MM.1S (cell line): ENCODE measurements around the gene MAPK11.

ENCODE experiments used
- DNase-seq: peaks from one replicate; pipeline ENCODE4 v3.0.0-alpha.2; 2015
- H2AFZ ChIP-seq: fragments of 300-600 bp; sonication (generic); 2 replicates; pipeline ENCODE4 v1.6.0; 2016; ENCODE audit warnings: antibody characterized with exemption, low read length
- H3F3A ChIP-seq: fragments of 300-600 bp; sonication (generic); 2 replicates; pipeline ENCODE4 v1.6.1; 2016; ENCODE audit warnings: mild to moderate bottlenecking, antibody characterized with exemption, low read length, moderate library complexity, mixed read lengths; ENCODE audit not compliant: insufficient read depth
- H3K27ac ChIP-seq: fragments of 300-600 bp; sonication (generic); 2 replicates; pipeline ENCODE4 v1.5.1; 2016; ENCODE audit warnings: mild to moderate bottlenecking, low read length
- H3K27me3 ChIP-seq: fragments of 300-600 bp; sonication (generic); replicated peaks from 2 replicates; pipeline ENCODE4 v1.6.0; 2016; ENCODE audit warnings: low read length; ENCODE audit not compliant: insufficient read depth
- H3K36me3 ChIP-seq: fragments of 300-600 bp; sonication (generic); replicated peaks from 2 replicates; pipeline ENCODE4 v1.6.1; 2016; ENCODE audit warnings: mild to moderate bottlenecking, low read length, mixed read lengths; ENCODE audit not compliant: insufficient read depth
- H3K4me1 ChIP-seq: fragments of 300-600 bp; sonication (generic); 2 replicates; pipeline ENCODE4 v1.6.1; 2016; ENCODE audit warnings: low read length, mixed read lengths
- H3K4me2 ChIP-seq: fragments of 300-600 bp; sonication (generic); 2 replicates; pipeline ENCODE4 v1.6.0; 2016; ENCODE audit warnings: low read depth, low read length
- H3K4me3 ChIP-seq: fragments of 300-600 bp; sonication (generic); 2 replicates; pipeline ENCODE4 v1.5.1; 2016; ENCODE audit warnings: low read length, mixed read lengths
- H3K79me2 ChIP-seq: fragments of 300-600 bp; sonication (generic); 2 replicates; pipeline ENCODE4 v1.6.1; 2016; ENCODE audit warnings: mixed run types, low read length, mixed read lengths
- H3K9ac ChIP-seq: fragments of 300-600 bp; sonication (generic); 2 replicates; pipeline ENCODE4 v1.6.1; 2016; ENCODE audit warnings: low read length, mixed read lengths
- H3K9me2 ChIP-seq: fragments of 300-600 bp; sonication (generic); replicated peaks from 2 replicates; pipeline ENCODE4 v1.6.1; 2016; ENCODE audit warnings: mild to moderate bottlenecking, low read length, mixed read lengths; ENCODE audit not compliant: insufficient read depth
- H3K9me3 ChIP-seq: fragments of 300-600 bp; sonication (generic); replicated peaks from 2 replicates; pipeline ENCODE4 v1.6.1; 2016; ENCODE audit warnings: mild to moderate bottlenecking, low read length, mixed read lengths; ENCODE audit not compliant: insufficient read depth
- H4K20me1 ChIP-seq: fragments of 300-600 bp; sonication (generic); 2 replicates; pipeline ENCODE4 v1.6.1; 2016; ENCODE audit warnings: mild to moderate bottlenecking, low read length, moderate library complexity, mixed read lengths; ENCODE audit not compliant: insufficient read depth
- EZH2 ChIP-seq: fragments of 300-600 bp; sonication (generic); optimal IDR thresholded peaks from 2 replicates; pipeline ENCODE3; 2017; ENCODE audit warnings: low read depth, mild to moderate bottlenecking, antibody characterized with exemption, low read length, mixed read lengths
- EZH2phosphoT487 ChIP-seq: fragments of 300-600 bp; sonication (generic); IDR thresholded peaks from 2 replicates; pipeline ENCODE4 v1.6.1; 2018; ENCODE audit warnings: antibody characterized with exemption, low read length
- TF ChIP-seq, protein P1 (sequence below): fragments of 300-600 bp; sonication (generic); IDR thresholded peaks from 2 replicates; pipeline ENCODE4 v1.5.1; 2016; ENCODE audit warnings: antibody characterized with exemption, low read length, mixed read lengths

MAPK11 gene

GRCh38 chr22:50262973-50263617 is 7.1 kb downstream of the MAPK11 start:
- Histone ChIP-seq H3K4me1 (peaks cover 8% of the 10 kb centered on the region), H3K27ac (no peak overlapping the region), H3K27me3 (no peaks in the 10 kb centered on the region), H3K4me3 (no peak overlapping the region), H4K20me1 (no peaks in the 10 kb centered on the region), H3F3A (no peaks in the 10 kb centered on the region), H3K9me3 (no peaks in the 10 kb centered on the region), H3K4me2 (no peak overlapping the region), H3K79me2 (peaks cover 16% of the 10 kb centered on the region), H3K9ac (no peak overlapping the region), H3K36me3 (no peaks in the 10 kb centered on the region), H2AFZ (no peak overlapping the region), H3K9me2 (no peaks in the 10 kb centered on the region)
- TF ChIP-seq EZH2: no peak
- TF ChIP-seq EZH2phosphoT487: no peak
- TF ChIP-seq, protein P1, sequence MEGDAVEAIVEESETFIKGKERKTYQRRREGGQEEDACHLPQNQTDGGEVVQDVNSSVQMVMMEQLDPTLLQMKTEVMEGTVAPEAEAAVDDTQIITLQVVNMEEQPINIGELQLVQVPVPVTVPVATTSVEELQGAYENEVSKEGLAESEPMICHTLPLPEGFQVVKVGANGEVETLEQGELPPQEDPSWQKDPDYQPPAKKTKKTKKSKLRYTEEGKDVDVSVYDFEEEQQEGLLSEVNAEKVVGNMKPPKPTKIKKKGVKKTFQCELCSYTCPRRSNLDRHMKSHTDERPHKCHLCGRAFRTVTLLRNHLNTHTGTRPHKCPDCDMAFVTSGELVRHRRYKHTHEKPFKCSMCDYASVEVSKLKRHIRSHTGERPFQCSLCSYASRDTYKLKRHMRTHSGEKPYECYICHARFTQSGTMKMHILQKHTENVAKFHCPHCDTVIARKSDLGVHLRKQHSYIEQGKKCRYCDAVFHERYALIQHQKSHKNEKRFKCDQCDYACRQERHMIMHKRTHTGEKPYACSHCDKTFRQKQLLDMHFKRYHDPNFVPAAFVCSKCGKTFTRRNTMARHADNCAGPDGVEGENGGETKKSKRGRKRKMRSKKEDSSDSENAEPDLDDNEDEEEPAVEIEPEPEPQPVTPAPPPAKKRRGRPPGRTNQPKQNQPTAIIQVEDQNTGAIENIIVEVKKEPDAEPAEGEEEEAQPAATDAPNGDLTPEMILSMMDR: no peak
- no peak for DNase-seq

- H3K36me3 ChIP-seq: no peaks in the 10 kb centered on the region
- H3K9ac ChIP-seq: no peak overlapping the region
- H4K20me1 ChIP-seq: no peaks in the 10 kb centered on the region
- TF ChIP-seq, protein P1: no peak
- TF ChIP-seq EZH2 (no peak), EZH2phosphoT487 (no peak)
- H3F3A ChIP-seq: no peaks in the 10 kb centered on the region
- peak overlapping the region; percentile 39; the same call in 1 of the 2 replicates for H3K4me2 ChIP-seq
- H3K27me3 ChIP-seq: no peaks in the 10 kb centered on the region
- peaks cover 16% of the 10 kb centered on the region for H3K79me2 ChIP-seq
- no peak overlapping the region for H3K27ac ChIP-seq
- no peaks in the 10 kb centered on the region for H3K9me2 ChIP-seq
- H3K4me3 ChIP-seq: no peak overlapping the region
- no peak for DNase-seq
- H3K4me1 ChIP-seq: peaks cover 8% of the 10 kb centered on the region
- no peaks in the 10 kb centered on the region for H3K9me3 ChIP-seq
- H2AFZ ChIP-seq: no peak overlapping the region
These were observed 7.7 kb downstream of the MAPK11 start for GRCh38 chr22:50262460-50262911.

GRCh38 chr22:50261615-50262459 is 8.3 kb downstream of the MAPK11 start, which contains the start of gene MAPK12:
TSS of gene MAPK12 (minus strand) at chr22:50261683. CDS start at chr22:50261509, 174 bp downstream.
- no peak for TF ChIP-seq EZH2
- TF ChIP-seq, protein P1: no peak
- TF ChIP-seq EZH2phosphoT487: no peak

More at GRCh38 chr22:50261615-50262459, 8.3 kb downstream of the MAPK11 start, which contains the start of gene MAPK12:
- Histone ChIP-seq H3K79me2 (peaks cover 16% of the 10 kb centered on the region), H3K36me3 (no peaks in the 10 kb centered on the region), H3K9me3 (no peaks in the 10 kb centered on the region), H3K4me3 (peak within 1 kb of the TSS; percentile 90), H3K9me2 (no peaks in the 10 kb centered on the region), H3K4me2 (peak within 1 kb of the TSS; percentile 85), H2AFZ (peak within 1 kb of the TSS; percentile 57), H3K9ac (peak within 1 kb of the TSS; percentile 73), H3F3A (no peaks in the 10 kb centered on the region), H3K4me1 (peaks cover 8% of the 10 kb centered on the region), H3K27me3 (no peaks in the 10 kb centered on the region), H4K20me1 (no peaks in the 10 kb centered on the region), H3K27ac (no peak within 1 kb of the TSS)
- DNase-seq: peak; percentile 63
